H1 (cell line): ENCODE results near the gene RIN3.

Experiments
- BRCA1 ChIP-seq: IDR thresholded peaks from 2 replicates; pipeline ENCODE4 v1.6.1; 2012; ENCODE audit warnings: low read depth, low read length, improper control_type of control experiment
- CHD2 ChIP-seq: IDR thresholded peaks from 2 replicates; pipeline ENCODE4 v1.6.1; 2012; ENCODE audit warnings: low read length, improper control_type of control experiment
- EGR1 ChIP-seq: IDR thresholded peaks from 2 replicates; pipeline ENCODE4 v1.6.1; 2011; ENCODE audit warnings: low read depth, low read length, borderline replicate concordance
- EP300 ChIP-seq, 2 experiments: IDR thresholded peaks; 1 replicate in 1 of 2; 2 replicates in 1 of 2; pipeline ENCODE4 v1.6.1; 2011 to 2012; ENCODE audit warnings: low read depth in 2 of 2, low read length in 2 of 2, mild to moderate bottlenecking in 2 of 2, borderline replicate concordance in 1 of 2, inconsistent platforms in 1 of 2, moderate library complexity in 1 of 2
- EZH2 ChIP-seq: fragments of 200-600 bp; sonication (generic); IDR thresholded peaks from 2 replicates; pipeline ENCODE4 v1.7.1; 2012; ENCODE audit warnings: low read depth, mild to moderate bottlenecking, moderate library complexity, low read length, inconsistent platforms; ENCODE audit not compliant: severe bottlenecking
- POLR2A ChIP-seq, 2 experiments: IDR thresholded peaks; 1 replicate in 1 of 2; 2 replicates in 1 of 2; pipeline ENCODE4 v1.6.1; 2011; ENCODE audit warnings: low read depth in 2 of 2, low read length in 2 of 2, mild to moderate bottlenecking in 2 of 2; ENCODE audit errors: control extremely low read depth in 1 of 2
- RBBP5 ChIP-seq: IDR thresholded peaks from 2 replicates; pipeline ENCODE4 v1.7.1; 2012; ENCODE audit warnings: low read depth, mild to moderate bottlenecking, inconsistent platforms, low read length, moderate library complexity, borderline replicate concordance
- RFX5 ChIP-seq: IDR thresholded peaks from 2 replicates; pipeline ENCODE4 v1.6.1; 2011; ENCODE audit warnings: low read depth, low read length, improper control_type of control experiment, borderline replicate concordance
- RXRA ChIP-seq: IDR thresholded peaks from 2 replicates; pipeline ENCODE4 v1.6.1; 2011; ENCODE audit warnings: low read depth, mild to moderate bottlenecking, low read length, moderate library complexity; ENCODE audit not compliant: insufficient read depth
- SP1 ChIP-seq: IDR thresholded peaks from 2 replicates; pipeline ENCODE4 v1.6.1; 2011; ENCODE audit warnings: low read depth, low read length
- TEAD4 ChIP-seq: IDR thresholded peaks from 2 replicates; pipeline ENCODE4 v1.6.1; 2012; ENCODE audit warnings: low read depth, low read length, inconsistent platforms, mixed read lengths
- ZNF274 ChIP-seq: IDR thresholded peaks from 2 replicates; pipeline ENCODE4 v1.7.0; 2012; ENCODE audit warnings: low read length, borderline replicate concordance; ENCODE audit errors: extremely low read depth
- TF ChIP-seq, protein P1 (sequence below), 3 experiments: IDR thresholded peaks; 1 replicate in 2 of 3; 2 replicates in 1 of 3; pipeline versions ENCODE4 v1.5.1 to v1.6.1; 2011; ENCODE audit warnings: low read length in 3 of 3, mild to moderate bottlenecking in 3 of 3, inconsistent platforms in 2 of 3, low read depth in 1 of 3, moderate library complexity in 1 of 3; ENCODE audit not compliant: insufficient read depth in 1 of 3; ENCODE audit errors: control extremely low read depth in 1 of 3

GRCh38 chr14:92557544-92557912, 43.9 kb downstream of the RIN3 start:
- TF ChIP-seq SP1 (no peak), RFX5 (no peak), EP300 (IDR thresholded peaks at IDR 0.05; ENCODE audit: borderline replicate concordance in 1 of 2, low read depth in 2 of 2, low read length in 2 of 2) (no peak), EGR1 (no peak), ZNF274 (no peak), CHD2 (no peak), TEAD4 (no peak), RBBP5 (no peak), POLR2A (IDR thresholded peaks at IDR 0.05; ENCODE audit: control extremely low read depth in 1 of 2, low read depth in 2 of 2, low read length in 2 of 2) (no peak), EZH2 (no peak), RXRA (no peak), BRCA1 (no peak)
- TF ChIP-seq, protein P1, sequence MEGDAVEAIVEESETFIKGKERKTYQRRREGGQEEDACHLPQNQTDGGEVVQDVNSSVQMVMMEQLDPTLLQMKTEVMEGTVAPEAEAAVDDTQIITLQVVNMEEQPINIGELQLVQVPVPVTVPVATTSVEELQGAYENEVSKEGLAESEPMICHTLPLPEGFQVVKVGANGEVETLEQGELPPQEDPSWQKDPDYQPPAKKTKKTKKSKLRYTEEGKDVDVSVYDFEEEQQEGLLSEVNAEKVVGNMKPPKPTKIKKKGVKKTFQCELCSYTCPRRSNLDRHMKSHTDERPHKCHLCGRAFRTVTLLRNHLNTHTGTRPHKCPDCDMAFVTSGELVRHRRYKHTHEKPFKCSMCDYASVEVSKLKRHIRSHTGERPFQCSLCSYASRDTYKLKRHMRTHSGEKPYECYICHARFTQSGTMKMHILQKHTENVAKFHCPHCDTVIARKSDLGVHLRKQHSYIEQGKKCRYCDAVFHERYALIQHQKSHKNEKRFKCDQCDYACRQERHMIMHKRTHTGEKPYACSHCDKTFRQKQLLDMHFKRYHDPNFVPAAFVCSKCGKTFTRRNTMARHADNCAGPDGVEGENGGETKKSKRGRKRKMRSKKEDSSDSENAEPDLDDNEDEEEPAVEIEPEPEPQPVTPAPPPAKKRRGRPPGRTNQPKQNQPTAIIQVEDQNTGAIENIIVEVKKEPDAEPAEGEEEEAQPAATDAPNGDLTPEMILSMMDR (IDR thresholded peaks at IDR 0.05; ENCODE audit: control extremely low read depth in 1 of 3, insufficient read depth in 1 of 3, low read depth in 1 of 3, low read length in 3 of 3): no peak
